Ectodermal cell (in vitro differentiated cells): Measurements from ENCODE around the gene ACOT12. TPM values are rescaled to one million over a fixed set of nuclear protein-coding genes. Genes with fewer than 3 reads are reported as not detected.

Experiments
- H3K27ac ChIP-seq: 2 replicates; pipeline ENCODE4 v1.7.0; 2013; ENCODE audit warnings: mild to moderate bottlenecking, low read depth, low read length; ENCODE audit not compliant: insufficient read depth, poor library complexity, severe bottlenecking
- H3K27me3 ChIP-seq: 2 replicates; pipeline ENCODE4 v1.7.0; 2013; ENCODE audit warnings: mild to moderate bottlenecking, low read length; ENCODE audit not compliant: insufficient read depth, control insufficient read depth, poor library complexity, severe bottlenecking
- H3K36me3 ChIP-seq: one replicate; pipeline ENCODE4 v1.7.0; 2013; ENCODE audit warnings: low read length; ENCODE audit not compliant: control insufficient read depth, insufficient read depth
- H3K4me1 ChIP-seq: one replicate; pipeline ENCODE4 v1.7.0; 2013; ENCODE audit warnings: low read length; ENCODE audit not compliant: control insufficient read depth, insufficient read depth
- H3K4me3 ChIP-seq: 2 replicates; pipeline ENCODE4 v1.7.0; 2013; ENCODE audit warnings: low read depth, low read length, control low read depth; ENCODE audit not compliant: insufficient read depth
- H3K9me3 ChIP-seq: 2 replicates; pipeline ENCODE4 v1.7.0; 2013; ENCODE audit warnings: mild to moderate bottlenecking, low read length, moderate library complexity; ENCODE audit not compliant: control insufficient read depth
- WGBS, 2 experiments: methylation state at CpG; one replicate each; pipeline ENCODE4 v1.1.7; 2013; ENCODE audit warnings: missing lambda C conversion rate in 2 of 2; 5-methylcytosine and 5-hydroxymethylcytosine counted together
- polyA plus RNA-seq, 4 experiments: library from polyadenylated mRNA; stranded (reverse); fragments of 50-300 nt; gene quantifications; one replicate each; pipeline ENCODE4 v1.2.3, GENCODE V29; 2013

Gene ACOT12
- polyA plus RNA-seq (2013, experiment 1 of 4) = 0.56 TPM
- polyA plus RNA-seq (2013, experiment 2 of 4) = 0.59 TPM
- 0.48 TPM for polyA plus RNA-seq (2013, experiment 3 of 4)
- 0.45 TPM for polyA plus RNA-seq (2013, experiment 4 of 4)

DNA sequence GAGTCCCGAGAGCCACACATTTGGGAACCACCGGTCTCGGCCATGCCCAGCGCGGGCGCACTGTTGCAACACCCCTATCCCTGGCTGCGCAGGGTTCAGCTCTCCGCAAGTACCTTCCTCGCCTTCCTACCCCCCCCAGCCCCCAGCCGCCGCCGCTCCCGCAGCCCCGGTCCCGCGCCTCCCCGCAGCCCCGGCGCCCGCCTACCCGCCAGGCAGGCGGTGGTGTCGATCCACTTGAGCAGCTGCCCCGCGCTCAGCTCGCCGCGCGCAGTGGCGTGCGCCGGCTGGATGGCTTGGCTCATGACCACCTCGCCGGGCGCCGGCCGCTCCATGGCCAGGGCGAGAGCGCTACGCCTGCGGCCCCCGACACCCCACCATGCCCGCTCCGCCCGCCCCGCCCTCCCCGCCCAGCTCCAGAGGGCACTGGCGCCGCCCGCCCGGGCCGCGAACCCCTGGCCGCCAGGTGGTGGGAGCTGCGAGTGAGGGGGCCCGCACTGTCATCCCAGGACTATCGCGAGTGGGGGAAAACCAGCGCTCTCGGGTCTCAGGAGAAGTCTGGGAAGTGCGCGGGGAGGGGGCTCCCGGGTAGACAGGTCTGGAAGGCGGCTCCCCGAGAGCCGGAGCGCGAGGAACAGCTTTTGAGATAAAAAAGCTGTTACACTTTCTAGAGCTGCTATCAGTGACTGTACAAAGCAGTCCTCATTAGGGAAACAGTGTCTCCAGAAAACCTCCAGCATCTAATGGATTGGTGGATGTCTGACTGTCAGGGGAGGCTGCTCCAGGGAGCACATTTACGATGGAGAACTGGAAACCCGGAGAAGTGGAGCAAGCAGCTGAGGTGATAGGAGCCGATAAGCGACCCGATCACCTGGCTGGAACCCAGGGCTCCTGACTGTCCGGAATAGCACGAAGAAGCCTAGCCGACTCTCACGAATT, at the start of gene ACOT12:
ACOT12 (minus strand) TSS at position 352 of the 936 bp plus-strand sequence; CDS start at position 332, 20 bp downstream.
- no peak within 1 kb of the TSS for H3K27ac ChIP-seq
- 8% methylated on average over 77 of the region's 77 CpGs for WGBS, 2 experiments
- H3K4me3 ChIP-seq = peak within 1 kb of the TSS; percentile 32
- H3K36me3 ChIP-seq = no peaks in the 10 kb centered on the region
- H3K27me3 ChIP-seq = peaks cover 21% of the 10 kb centered on the region
- H3K4me1 ChIP-seq = no peaks in the 10 kb centered on the region
- H3K9me3 ChIP-seq = no peaks in the 10 kb centered on the region

GRCh38 chr5:81435023-81435422, 41.1 kb upstream of the ACOT12 start:
- Histone ChIP-seq H3K4me1 (no peaks in the 10 kb centered on the region), H3K27me3 (no peaks in the 10 kb centered on the region), H3K27ac (no peak overlapping the region), H3K9me3 (no peaks in the 10 kb centered on the region), H3K36me3 (no peaks in the 10 kb centered on the region), H3K4me3 (no peak overlapping the region)
- WGBS, 2 experiments = 93 to 94% methylated on average over 6 of the region's 6 CpGs

GRCh38 chr5:81429985-81430384, 36.1 kb upstream of the ACOT12 start:
- Histone ChIP-seq H3K27me3 (no peaks in the 10 kb centered on the region), H3K4me1 (no peaks in the 10 kb centered on the region), H3K9me3 (no peaks in the 10 kb centered on the region)

DNA sequence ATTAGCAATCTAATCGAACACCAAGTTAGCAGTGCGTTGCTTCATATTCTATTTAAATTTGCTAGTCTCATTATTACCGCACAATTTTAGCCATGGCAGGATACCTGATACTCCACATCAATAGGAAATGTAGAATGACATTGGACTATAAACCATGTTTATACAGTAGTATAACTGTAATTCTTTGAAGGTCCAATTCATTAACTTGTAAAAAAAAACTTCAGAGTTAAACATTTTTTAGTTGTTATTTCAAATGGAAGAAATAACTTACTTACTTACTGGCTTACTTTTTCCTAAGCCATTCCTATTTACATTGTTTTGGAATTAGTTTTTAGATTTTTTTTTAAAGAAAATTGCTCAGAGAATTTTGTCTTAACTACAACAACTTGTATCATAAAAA, 35.4 kb upstream of the ACOT12 start:
- H3K9me3 ChIP-seq = no peaks in the 10 kb centered on the region
- no peaks in the 10 kb centered on the region for H3K4me1 ChIP-seq
- H3K27ac ChIP-seq = no peak overlapping the region
- WGBS, 2 experiments = 98 to 100% methylated on average over 1 to 3 of the region's 3 CpGs
- H3K4me3 ChIP-seq = no peak overlapping the region
- no peaks in the 10 kb centered on the region for H3K36me3 ChIP-seq
- H3K27me3 ChIP-seq = no peaks in the 10 kb centered on the region

More at GRCh38 chr5:81429985-81430384, 36.1 kb upstream of the ACOT12 start:
- Histone ChIP-seq H3K27ac (no peak overlapping the region), H3K36me3 (no peaks in the 10 kb centered on the region), H3K4me3 (no peak overlapping the region)

GRCh38 chr5:81428861-81429260, 34.9 kb upstream of the ACOT12 start:
- no peaks in the 10 kb centered on the region for H3K27me3 ChIP-seq
- H3K4me1 ChIP-seq = no peaks in the 10 kb centered on the region
- no peak overlapping the region for H3K27ac ChIP-seq
- H3K9me3 ChIP-seq = no peaks in the 10 kb centered on the region
- no peaks in the 10 kb centered on the region for H3K36me3 ChIP-seq
- no peak overlapping the region for H3K4me3 ChIP-seq

DNA sequence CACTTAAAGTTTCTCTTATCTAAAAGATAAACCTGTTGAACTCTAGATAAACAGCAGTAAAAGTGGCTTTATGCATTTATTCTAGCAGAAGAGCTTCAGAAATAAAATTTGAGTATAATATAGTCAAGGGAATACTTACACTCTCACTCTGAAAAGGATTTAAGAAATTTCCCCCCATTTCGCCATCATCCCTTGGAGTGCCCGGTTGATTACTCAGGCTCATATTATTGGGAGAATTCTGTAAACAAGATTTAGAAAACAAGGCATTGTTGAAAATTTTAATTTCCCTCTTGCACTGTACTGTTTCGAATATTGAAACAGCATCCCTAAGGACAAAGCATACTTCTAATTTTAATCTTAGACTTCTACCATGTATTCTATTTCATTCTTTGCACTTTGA, 34.5 kb upstream of the ACOT12 start:
- Histone ChIP-seq H3K4me3 (no peak overlapping the region), H3K27ac (no peak overlapping the region), H3K9me3 (no peaks in the 10 kb centered on the region), H3K27me3 (no peaks in the 10 kb centered on the region), H3K36me3 (no peaks in the 10 kb centered on the region), H3K4me1 (no peaks in the 10 kb centered on the region)
- 98 to 99% methylated on average over 3 of the region's 3 CpGs for WGBS, 2 experiments

DNA sequence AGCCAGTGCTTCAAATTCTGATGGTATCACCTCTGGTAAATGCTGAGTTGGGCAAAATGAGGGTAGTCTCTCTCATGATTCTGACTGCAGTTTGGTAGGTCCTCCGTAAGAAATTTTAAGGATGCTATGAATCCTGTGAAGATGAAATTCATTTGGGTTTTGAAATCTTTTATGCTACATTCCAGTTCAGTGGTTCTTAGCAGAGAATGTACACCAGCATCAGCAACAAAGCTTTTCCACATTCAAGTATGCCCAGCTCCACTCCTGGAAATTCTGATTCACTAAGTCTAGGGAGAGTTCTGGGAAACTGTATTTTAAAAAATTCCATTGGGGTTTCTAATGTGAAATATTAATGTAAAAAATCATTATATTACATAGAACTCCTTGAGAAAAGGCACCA, 33.6 kb upstream of the ACOT12 start:
- Histone ChIP-seq H3K27me3 (no peaks in the 10 kb centered on the region), H3K36me3 (no peaks in the 10 kb centered on the region), H3K27ac (no peak overlapping the region), H3K4me1 (no peaks in the 10 kb centered on the region), H3K9me3 (no peaks in the 10 kb centered on the region), H3K4me3 (no peak overlapping the region)
- WGBS, 2 experiments = 88 to 91% methylated on average over 1 of the region's 1 CpG

DNA sequence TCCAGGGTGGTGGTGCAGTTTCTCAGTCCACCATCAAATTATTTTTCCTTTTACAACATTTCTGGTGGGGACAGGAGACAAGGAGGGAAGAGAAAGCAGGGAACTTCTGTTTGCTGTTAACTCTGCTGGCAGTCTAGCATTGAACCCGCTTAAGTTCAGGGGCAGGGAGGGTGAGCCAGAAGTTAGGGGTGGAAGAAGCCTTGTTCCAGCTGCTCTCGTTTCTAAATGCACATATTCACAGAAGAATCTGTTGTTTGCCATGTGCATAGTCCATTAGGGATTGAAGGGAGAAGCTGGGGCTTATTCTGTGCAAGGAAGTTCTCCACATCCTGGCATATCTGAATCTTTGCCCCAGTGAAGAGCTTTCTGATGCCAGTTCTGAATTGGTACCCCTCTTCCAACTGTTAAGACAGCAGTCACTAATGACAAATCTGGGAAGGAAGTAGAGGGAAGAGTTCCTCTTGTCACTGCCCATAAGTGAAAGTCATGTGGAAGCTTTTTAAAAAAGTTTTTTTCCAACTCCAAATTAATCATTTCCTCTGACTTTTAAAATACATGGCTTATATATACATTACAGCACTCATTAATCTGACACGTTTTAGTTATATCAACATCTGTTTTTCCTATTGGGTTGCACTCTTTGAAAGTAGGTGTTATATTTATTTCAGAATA, 32.6 kb upstream of the ACOT12 start:
- H3K27me3 ChIP-seq = no peaks in the 10 kb centered on the region
- H3K27ac ChIP-seq = peak overlapping the region; percentile 39
- no peaks in the 10 kb centered on the region for H3K4me1 ChIP-seq
- no peaks in the 10 kb centered on the region for H3K9me3 ChIP-seq
- H3K4me3 ChIP-seq = no peak overlapping the region
- H3K36me3 ChIP-seq = no peaks in the 10 kb centered on the region
- WGBS, 2 experiments = 81 to 86% methylated on average over 2 to 3 of the region's 3 CpGs

DNA sequence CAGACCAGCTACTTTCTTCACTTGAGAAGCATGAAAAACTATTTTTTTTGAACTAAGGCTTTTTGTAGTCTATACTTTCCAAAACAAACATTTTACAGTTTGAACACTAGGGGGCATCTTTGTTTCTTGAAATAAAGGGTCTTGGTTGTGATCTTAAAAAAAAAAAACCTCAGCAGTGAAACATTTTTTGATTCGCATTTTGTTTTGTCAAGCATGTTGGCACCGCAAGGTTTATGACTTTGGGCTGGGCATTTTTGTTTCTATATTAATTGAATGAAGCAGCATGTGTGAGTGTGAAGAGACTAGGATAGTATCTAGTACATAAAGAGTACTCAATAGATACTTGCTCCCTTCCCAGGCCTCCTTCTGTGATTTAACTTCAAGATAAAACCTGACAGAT, 31.6 kb upstream of the ACOT12 start:
- Histone ChIP-seq H3K27me3 (no peaks in the 10 kb centered on the region), H3K27ac (no peak overlapping the region), H3K4me1 (no peaks in the 10 kb centered on the region), H3K9me3 (no peaks in the 10 kb centered on the region), H3K4me3 (no peak overlapping the region), H3K36me3 (no peaks in the 10 kb centered on the region)
- WGBS, 2 experiments = 49 to 50% methylated on average over 2 of the region's 2 CpGs

GRCh38 chr5:81424728-81425127, 30.8 kb upstream of the ACOT12 start:
- WGBS, 2 experiments = no CpG with 5 or more reads among the region's 1 CpG
- no peaks in the 10 kb centered on the region for H3K4me1 ChIP-seq
- no peak overlapping the region for H3K4me3 ChIP-seq
- no peaks in the 10 kb centered on the region for H3K36me3 ChIP-seq
- no peaks in the 10 kb centered on the region for H3K27me3 ChIP-seq
- no peaks in the 10 kb centered on the region for H3K9me3 ChIP-seq
- no peak overlapping the region for H3K27ac ChIP-seq
